Epithelial cell of esophagus (primary cell): Measurements from ENCODE around the gene CSRP2.

Source experiments
- DNase-seq: peaks from one replicate; pipeline ENCODE4 v3.0.0; 2010; ENCODE audit warnings: low read depth
- H3K4me3 ChIP-seq: 2 replicates; pipeline ENCODE4 v1.5.1; 2011; ENCODE audit warnings: mild to moderate bottlenecking, low read length, control low read depth
- CTCF ChIP-seq: IDR thresholded peaks from 2 replicates; pipeline ENCODE4 v1.5.1; 2011; ENCODE audit warnings: low read depth, mild to moderate bottlenecking, low read length, control low read depth, inconsistent platforms; ENCODE audit not compliant: insufficient read depth; ENCODE audit errors: missing control alignments

The CSRP2 gene

GRCh38 chr12:76878899-76879709 is at the start of gene CSRP2:
Gene CSRP2, minus strand, starts transcription at chr12:76879019. Its CDS starts 12,759 bp downstream, at chr12:76866260.
- peak; percentile 92 for DNase-seq
- peak within 1 kb of the TSS; percentile 88 for H3K4me3 ChIP-seq
- TF ChIP-seq CTCF: peak; percentile 21

GRCh38 chr12:76927170-76927784 is 48.5 kb upstream of the CSRP2 start:
- H3K4me3 ChIP-seq: no peak overlapping the region
- TF ChIP-seq CTCF: peak; percentile 59
- peak; percentile 61 for DNase-seq

GRCh38 chr12:76925135-76925534 is 46.3 kb upstream of the CSRP2 start:
- no peak overlapping the region for H3K4me3 ChIP-seq
- no peak for DNase-seq
- TF ChIP-seq CTCF: no peak

- H3K4me3 ChIP-seq: no peak overlapping the region
- DNase-seq: no peak
- no peak for TF ChIP-seq CTCF
These were observed 44.0 kb upstream of the CSRP2 start for GRCh38 chr12:76922866-76923265.

GRCh38 chr12:76921891-76922664 is 43.3 kb upstream of the CSRP2 start:
- no peak for TF ChIP-seq CTCF
- DNase-seq: no peak
- H3K4me3 ChIP-seq: no peak overlapping the region

- no peak overlapping the region for H3K4me3 ChIP-seq
- TF ChIP-seq CTCF: no peak
These were observed 42.3 kb upstream of the CSRP2 start for GRCh38 chr12:76921100-76921471.

More at GRCh38 chr12:76921100-76921471, 42.3 kb upstream of the CSRP2 start:
- no peak for DNase-seq
